Measurements from ENCODE around the gene CTDSPL.

CTDSPL gene

GRCh38 chr3:38006031-38006430 is 144.4 kb downstream of the CTDSPL start:
- Histone ChIP-seq H3K27me3 (replicated peaks; ENCODE audit: control insufficient read depth, insufficient read depth, low read length) (no peaks in the 10 kb centered on the region), H3K4me3 (replicated peaks; ENCODE audit: low read depth, low read length) (no peak overlapping the region), H3K36me3 (ENCODE audit: control insufficient read depth, insufficient read depth, low read length) (peaks cover 24% of the 10 kb centered on the region)
- no peak for DNase-seq (ENCODE audit: extremely low read depth, insufficient read length)
- no peak for TF ChIP-seq CTCF (IDR thresholded peaks at IDR 0.05; ENCODE audit: insufficient read depth, low read length, poor library complexity, severe bottlenecking)

GRCh38 chr3:38006445-38006995 is 144.8 kb downstream of the CTDSPL start:
- no peak for TF ChIP-seq CTCF (IDR thresholded peaks at IDR 0.05; ENCODE audit: insufficient read depth, low read length, poor library complexity, severe bottlenecking)
- Histone ChIP-seq H3K27me3 (replicated peaks; ENCODE audit: control insufficient read depth, insufficient read depth, low read length) (no peaks in the 10 kb centered on the region), H3K4me3 (replicated peaks; ENCODE audit: low read depth, low read length) (no peak overlapping the region), H3K36me3 (ENCODE audit: control insufficient read depth, insufficient read depth, low read length) (peaks cover 19% of the 10 kb centered on the region)
- DNase-seq (ENCODE audit: extremely low read depth, insufficient read length) = no peak

- H3K4me3 ChIP-seq (replicated peaks; ENCODE audit: low read depth, low read length) = no peak overlapping the region
- H3K36me3 ChIP-seq (ENCODE audit: control insufficient read depth, insufficient read depth, low read length) = peaks cover 11% of the 10 kb centered on the region
- TF ChIP-seq CTCF (IDR thresholded peaks at IDR 0.05; ENCODE audit: insufficient read depth, low read length, poor library complexity, severe bottlenecking) = no peak
- no peak for DNase-seq (ENCODE audit: extremely low read depth, insufficient read length)
- no peaks in the 10 kb centered on the region for H3K27me3 ChIP-seq (replicated peaks; ENCODE audit: control insufficient read depth, insufficient read depth, low read length)
These were observed 146.0 kb downstream of the CTDSPL start for GRCh38 chr3:38007754-38008090.

GRCh38 chr3:38008191-38008701 is 146.6 kb downstream of the CTDSPL start:
- no peak for DNase-seq (ENCODE audit: extremely low read depth, insufficient read length)
- TF ChIP-seq CTCF (IDR thresholded peaks at IDR 0.05; ENCODE audit: insufficient read depth, low read length, poor library complexity, severe bottlenecking) = no peak
- Histone ChIP-seq H3K36me3 (ENCODE audit: control insufficient read depth, insufficient read depth, low read length) (peaks cover 9% of the 10 kb centered on the region), H3K4me3 (replicated peaks; ENCODE audit: low read depth, low read length) (no peak overlapping the region), H3K27me3 (replicated peaks; ENCODE audit: control insufficient read depth, insufficient read depth, low read length) (no peaks in the 10 kb centered on the region)

GRCh38 chr3:38008971-38009580 is 147.4 kb downstream of the CTDSPL start:
- TF ChIP-seq CTCF (IDR thresholded peaks at IDR 0.05; ENCODE audit: insufficient read depth, low read length, poor library complexity, severe bottlenecking) = no peak
- no peak for DNase-seq (ENCODE audit: extremely low read depth, insufficient read length)
- no peak overlapping the region for H3K4me3 ChIP-seq (replicated peaks; ENCODE audit: low read depth, low read length)
- H3K36me3 ChIP-seq (ENCODE audit: control insufficient read depth, insufficient read depth, low read length) = peaks cover 9% of the 10 kb centered on the region
- H3K27me3 ChIP-seq (replicated peaks; ENCODE audit: control insufficient read depth, insufficient read depth, low read length) = no peaks in the 10 kb centered on the region

Data from GM06990 (cell line).